Activated naive CD4-positive, alpha-beta T cell (primary cell): ENCODE measurements around the gene CYFIP2.

Source experiments
- DNase-seq, 4 experiments: peaks; one replicate each; lab custom pipeline; 2025; lab: John Stamatoyannopoulos, UW

CYFIP2 gene

GRCh38 chr5:157324237-157324636 lies 58.3 kb downstream of the CYFIP2 start:
- no peak for DNase-seq

- no peak for DNase-seq
Observed at GRCh38 chr5:157326440-157327005, 60.6 kb downstream of the CYFIP2 start.

- DNase-seq, result peak in 1 of 4 experiments; percentile 6
Observed at GRCh38 chr5:157327771-157328170, 61.8 kb downstream of the CYFIP2 start.

GRCh38 chr5:157328277-157328912 lies 62.5 kb downstream of the CYFIP2 start:
- peak in 1 of 4 experiments; percentile 26 for DNase-seq

GRCh38 chr5:157331807-157332206 lies 65.9 kb downstream of the CYFIP2 start:
- no peak for DNase-seq

- no peak for DNase-seq
Observed at GRCh38 chr5:157335534-157336422, 69.9 kb downstream of the CYFIP2 start.

- DNase-seq, result no peak
Observed at GRCh38 chr5:157336423-157336744, 70.5 kb downstream of the CYFIP2 start.

GRCh38 chr5:157339409-157339808 lies 73.5 kb downstream of the CYFIP2 start:
- no peak for DNase-seq

GRCh38 chr5:157342822-157343402 lies 77.0 kb downstream of the CYFIP2 start:
- no peak for DNase-seq

GRCh38 chr5:157343842-157344790 lies 78.2 kb downstream of the CYFIP2 start:
- no peak for DNase-seq

GRCh38 chr5:157345067-157345466 lies 79.1 kb downstream of the CYFIP2 start:
- no peak for DNase-seq

- DNase-seq, result no peak
Observed at GRCh38 chr5:157345485-157345884, 79.6 kb downstream of the CYFIP2 start.

- DNase-seq, result no peak
Observed at GRCh38 chr5:157347301-157348048, 81.6 kb downstream of the CYFIP2 start.

- no peak for DNase-seq
Observed at GRCh38 chr5:157348049-157348400, 82.1 kb downstream of the CYFIP2 start.

GRCh38 chr5:157350939-157351801 lies 85.2 kb downstream of the CYFIP2 start:
- DNase-seq, result no peak

- no peak for DNase-seq
Observed at GRCh38 chr5:157351802-157352092, 85.8 kb downstream of the CYFIP2 start.

- DNase-seq, result no peak
Observed at GRCh38 chr5:157352756-157353340, 86.9 kb downstream of the CYFIP2 start.

GRCh38 chr5:157354800-157355199 lies 88.9 kb downstream of the CYFIP2 start:
- DNase-seq, result no peak

- no peak for DNase-seq
Observed at GRCh38 chr5:157356576-157356975, 90.7 kb downstream of the CYFIP2 start.

GRCh38 chr5:157357823-157358222 lies 91.9 kb downstream of the CYFIP2 start:
- no peak for DNase-seq
